Esophagus (tissue), 2 donors: ENCODE measurements around the gene TACC3. TPM values are rescaled to one million over a fixed set of nuclear protein-coding genes. Genes with fewer than 3 reads are reported as not detected.

Source experiments
- H3K27ac ChIP-seq, 2 donors: one replicate each; pipeline ENCODE4 v1.5.1; 2013; ENCODE audit warnings: low read depth in 2 of 2, mild to moderate bottlenecking in 2 of 2, inconsistent platforms in 1 of 2, low read length in 1 of 2, moderate library complexity in 1 of 2
- H3K27me3 ChIP-seq, 2 donors: one replicate each; pipeline ENCODE4 v1.6.1; 2013; ENCODE audit warnings: low read length in 2 of 2, control low read depth in 1 of 2, mild to moderate bottlenecking in 1 of 2; ENCODE audit not compliant: insufficient read depth in 2 of 2, control insufficient read depth in 1 of 2
- H3K36me3 ChIP-seq, 2 donors: one replicate each; pipeline ENCODE4 v1.6.1; 2013; ENCODE audit warnings: low read length in 1 of 2; ENCODE audit not compliant: control insufficient read depth in 2 of 2, insufficient read depth in 2 of 2
- H3K4me1 ChIP-seq, 2 donors: one replicate each; pipeline ENCODE4 v1.6.1; 2013; ENCODE audit warnings: low read length in 1 of 2; ENCODE audit not compliant: control insufficient read depth in 2 of 2, insufficient read depth in 2 of 2
- H3K4me3 ChIP-seq, 2 donors: one replicate each; pipeline ENCODE4 v1.5.1; 2013; ENCODE audit warnings: low read length in 2 of 2, mild to moderate bottlenecking in 2 of 2, low read depth in 1 of 2, moderate library complexity in 1 of 2
- H3K9me3 ChIP-seq, 2 donors: one replicate each; pipeline ENCODE4 v1.6.1; 2013; ENCODE audit warnings: mild to moderate bottlenecking in 2 of 2, low read depth in 1 of 2, low read length in 1 of 2, moderate library complexity in 1 of 2; ENCODE audit not compliant: control insufficient read depth in 2 of 2, insufficient read depth in 1 of 2
- WGBS, 2 donors: extraction: QIAGEN DNeasy Blood & Tissue Kit; methylation state at CpG; one replicate each; pipeline ENCODE4 v1.1.7; 2013; 5-methylcytosine and 5-hydroxymethylcytosine counted together
- polyA plus RNA-seq, 2 donors: library from polyadenylated mRNA; stranded (reverse); fragments of 200-250 nt; gene quantifications; one replicate each; pipeline ENCODE4 v1.2.3, GENCODE V29; 2013
- donor health status: healthy with polysubstance abuse.
- donor health status: Bipolar disorder and iron deficiency.

Gene TACC3
- polyA plus RNA-seq, 2 donors = 22.5 to 25.7 TPM

DNA sequence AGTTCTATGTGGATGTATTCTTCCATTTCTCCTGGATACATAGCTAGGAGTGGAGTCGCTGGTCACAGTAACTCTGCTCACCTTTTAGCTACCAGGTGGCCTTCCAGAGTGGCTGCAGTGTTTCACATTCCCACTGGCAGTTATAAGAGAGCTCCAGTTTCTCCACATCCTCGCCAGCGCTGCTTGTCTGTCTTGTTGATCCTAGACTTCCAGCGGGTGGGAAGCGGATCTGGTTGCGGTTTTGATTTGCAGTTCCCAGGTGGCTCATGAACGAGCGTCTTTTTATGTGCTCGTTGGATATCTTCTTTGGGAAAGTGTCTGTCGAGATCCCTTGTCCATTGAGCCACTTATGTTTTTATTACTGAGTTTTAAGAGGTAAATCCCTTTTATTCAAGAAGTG lies 11.6 kb downstream of the TACC3 start:
- no peak overlapping the region for H3K4me3 ChIP-seq
- no peaks in the 10 kb centered on the region for H3K27me3 ChIP-seq
- H3K4me1 ChIP-seq = peaks cover 0 to 9% of the 10 kb centered on the region in 2 donors
- peaks cover 7 to 12% of the 10 kb centered on the region in 2 donors for H3K9me3 ChIP-seq
- peaks cover 9 to 46% of the 10 kb centered on the region in 2 donors for H3K36me3 ChIP-seq
- no peak overlapping the region for H3K27ac ChIP-seq
- 95 to 96% methylated on average over 10 of the region's 10 CpGs for whole genome bisulfite sequencing, 2 donors

DNA sequence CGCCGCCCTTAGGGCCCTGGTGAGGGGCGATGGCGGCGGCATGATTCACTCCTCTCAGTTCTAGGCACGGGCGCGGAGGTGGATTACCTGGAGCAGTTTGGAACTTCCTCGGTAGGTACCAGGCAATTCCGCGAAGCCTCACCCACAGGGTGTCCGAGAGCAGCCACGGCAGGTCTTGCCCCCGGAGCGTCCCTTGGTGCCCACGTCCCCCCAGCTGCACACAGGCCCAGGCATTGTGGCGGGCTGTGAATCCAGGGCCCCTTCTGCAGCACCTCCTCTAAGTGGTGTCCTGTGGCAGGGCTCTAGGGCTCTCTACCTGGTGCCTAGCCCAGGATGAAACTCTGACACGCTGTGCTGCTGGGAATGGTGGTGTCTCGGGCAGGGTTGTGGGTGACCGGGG lies 13.9 kb downstream of the TACC3 start:
- Histone ChIP-seq H3K9me3 (peaks cover 8 to 20% of the 10 kb centered on the region in 2 donors), H3K36me3 (peaks cover 9 to 51% of the 10 kb centered on the region in 2 donors), H3K27me3 (no peaks in the 10 kb centered on the region), H3K4me3 (no peak overlapping the region), H3K27ac (no peak overlapping the region), H3K4me1 (no peaks in the 10 kb centered on the region)
- WGBS, 2 donors = 93 to 95% methylated on average over 20 of the region's 20 CpGs

DNA sequence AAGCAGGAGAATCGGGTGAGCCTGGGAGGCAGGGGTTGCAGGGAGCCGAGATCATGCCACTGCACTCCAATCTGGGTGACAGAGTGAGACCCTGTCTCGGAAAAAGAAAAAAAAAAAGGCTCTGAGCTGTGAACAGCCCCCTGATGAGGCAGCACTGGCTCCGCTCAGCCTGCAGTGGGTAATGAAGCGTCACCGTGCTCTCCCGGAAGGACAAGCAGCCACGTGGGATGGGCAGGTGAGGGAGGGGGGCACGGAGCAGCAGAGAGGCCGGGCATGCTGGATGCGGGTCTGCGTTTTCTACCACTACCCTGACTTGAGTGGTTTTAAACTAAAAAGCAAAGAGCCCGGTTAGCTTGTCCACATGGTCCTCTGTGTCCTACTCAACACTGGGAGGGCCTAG lies 15.5 kb downstream of the TACC3 start:
- peaks cover 6 to 57% of the 10 kb centered on the region in 2 donors for H3K36me3 ChIP-seq
- peaks cover 8 to 20% of the 10 kb centered on the region in 2 donors for H3K9me3 ChIP-seq
- H3K27me3 ChIP-seq = no peaks in the 10 kb centered on the region
- H3K4me3 ChIP-seq = no peak overlapping the region
- WGBS, 2 donors = 95 to 96% methylated on average over 13 of the region's 13 CpGs
- no peaks in the 10 kb centered on the region for H3K4me1 ChIP-seq
- H3K27ac ChIP-seq = no peak overlapping the region

DNA sequence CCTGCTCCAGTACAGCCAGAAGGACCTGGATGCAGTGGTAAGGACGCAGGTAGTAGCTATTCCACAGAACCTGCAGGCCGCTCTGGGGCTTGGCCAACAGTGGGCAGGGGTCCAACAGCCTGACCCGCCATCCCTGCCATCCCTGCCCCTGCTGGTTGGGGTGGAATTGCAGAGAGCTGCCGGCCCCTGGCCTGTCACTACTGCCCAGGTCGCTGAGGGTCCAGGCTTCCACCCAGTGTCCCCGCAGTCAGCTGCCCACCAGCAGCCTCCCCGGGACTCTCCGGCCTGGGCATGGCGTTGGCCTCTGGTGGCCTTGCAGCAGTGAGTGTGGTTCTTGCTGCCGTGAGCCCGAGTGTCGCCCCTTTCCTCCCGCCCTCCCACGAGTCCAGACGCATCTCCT lies 16.3 kb downstream of the TACC3 start:
- peaks cover 8 to 20% of the 10 kb centered on the region in 2 donors for H3K9me3 ChIP-seq
- no peak overlapping the region for H3K4me3 ChIP-seq
- no peak overlapping the region for H3K27ac ChIP-seq
- no peaks in the 10 kb centered on the region for H3K27me3 ChIP-seq
- H3K4me1 ChIP-seq = no peaks in the 10 kb centered on the region
- 97 to 99% methylated on average over 15 of the region's 15 CpGs for WGBS, 2 donors
- peaks cover 6 to 54% of the 10 kb centered on the region in 2 donors for H3K36me3 ChIP-seq

- Histone ChIP-seq H3K4me3 (no peak overlapping the region), H3K27ac (no peak overlapping the region), H3K9me3 (peaks cover 8 to 20% of the 10 kb centered on the region in 2 donors), H3K27me3 (no peaks in the 10 kb centered on the region), H3K36me3 (peaks cover 6 to 52% of the 10 kb centered on the region in 2 donors), H3K4me1 (no peaks in the 10 kb centered on the region)
- WGBS, 2 donors = 96 to 98% methylated on average over 4 of the region's 4 CpGs
Measured at GRCh38 chr4:1738410-1738809, 17.1 kb downstream of the TACC3 start.

DNA sequence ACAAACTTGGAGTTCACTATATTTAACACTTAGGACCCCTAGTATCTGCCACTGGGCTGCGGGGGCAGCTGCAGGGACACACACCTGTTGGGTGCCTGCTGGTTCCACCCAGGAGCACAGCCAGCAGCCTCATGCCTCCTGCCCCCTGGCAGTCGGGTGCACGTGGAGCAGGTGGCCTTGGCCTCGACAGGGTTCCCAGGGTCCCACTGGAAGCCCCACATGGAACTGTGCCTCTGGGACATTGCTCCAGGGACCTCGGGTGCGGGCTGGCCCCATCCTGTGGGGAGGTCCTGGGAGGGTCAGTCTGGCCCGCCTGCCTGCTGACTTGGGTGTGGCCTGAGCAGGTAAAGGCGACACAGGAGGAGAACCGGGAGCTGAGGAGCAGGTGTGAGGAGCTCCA lies 18.0 kb downstream of the TACC3 start:
- Histone ChIP-seq H3K27ac (no peak overlapping the region), H3K4me1 (peaks cover 0 to 1% of the 10 kb centered on the region in 2 donors), H3K9me3 (peaks cover 8 to 20% of the 10 kb centered on the region in 2 donors), H3K27me3 (no peaks in the 10 kb centered on the region), H3K4me3 (no peak overlapping the region), H3K36me3 (peaks cover 6 to 56% of the 10 kb centered on the region in 2 donors)
- WGBS, 2 donors = 96 to 98% methylated on average over 9 of the region's 9 CpGs

DNA sequence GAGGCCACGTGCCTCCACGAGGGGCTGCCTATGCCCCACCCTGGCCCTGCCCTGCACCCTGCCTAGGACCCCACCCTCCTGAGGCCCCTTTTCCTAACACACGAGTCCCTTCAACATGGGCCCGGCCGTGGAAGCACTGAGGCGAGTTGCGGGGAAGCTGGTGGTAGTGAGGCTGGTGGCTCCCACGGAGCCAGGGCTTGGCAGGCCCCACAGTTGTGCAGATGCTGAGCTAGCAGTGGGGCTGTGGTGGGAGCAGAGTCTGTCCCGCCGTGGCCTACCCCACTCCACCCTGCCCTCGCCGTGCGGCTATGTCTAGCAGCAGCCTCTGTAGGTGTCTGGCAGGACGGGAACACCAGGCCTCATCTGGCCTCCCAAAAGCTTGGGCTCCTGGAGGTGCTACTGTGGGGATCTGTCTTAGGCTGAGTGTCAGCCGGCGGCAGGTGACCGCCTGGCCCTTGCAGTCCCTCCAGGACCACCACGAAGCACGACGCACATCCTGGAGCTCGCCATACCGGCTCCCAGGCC lies 18.8 kb downstream of the TACC3 start:
- no peak overlapping the region for H3K4me3 ChIP-seq
- no peaks in the 10 kb centered on the region for H3K27me3 ChIP-seq
- peaks cover 3 to 55% of the 10 kb centered on the region in 2 donors for H3K36me3 ChIP-seq
- 96 to 97% methylated on average over 22 of the region's 22 CpGs for WGBS, 2 donors
- H3K4me1 ChIP-seq = peaks cover 0 to 4% of the 10 kb centered on the region in 2 donors
- H3K27ac ChIP-seq = no peak overlapping the region
- peaks cover 8 to 20% of the 10 kb centered on the region in 2 donors for H3K9me3 ChIP-seq

DNA sequence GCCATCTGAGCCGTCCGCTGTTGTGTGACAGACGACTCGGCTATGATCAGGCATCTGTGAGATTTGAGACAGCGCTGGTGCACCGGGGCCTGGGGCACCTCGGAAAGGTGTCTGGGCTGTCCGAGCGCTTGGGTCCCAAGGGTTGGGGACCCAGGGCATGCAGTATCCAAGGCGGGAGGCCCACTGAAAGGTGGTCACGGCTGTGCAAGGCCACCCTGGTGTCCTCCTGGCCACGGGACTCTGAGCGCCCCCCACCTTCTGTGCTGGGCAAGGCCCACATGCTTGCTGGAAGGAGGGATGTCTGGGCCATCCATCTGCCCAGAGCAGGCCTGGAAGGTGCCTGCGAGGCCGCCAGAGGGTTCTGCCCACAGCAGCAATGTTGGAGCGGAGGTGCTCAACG lies 19.9 kb downstream of the TACC3 start:
- H3K4me1 ChIP-seq = peaks cover 0 to 4% of the 10 kb centered on the region in 2 donors
- H3K27me3 ChIP-seq = no peaks in the 10 kb centered on the region
- peaks cover 3 to 46% of the 10 kb centered on the region in 2 donors for H3K36me3 ChIP-seq
- peaks cover 8 to 20% of the 10 kb centered on the region in 2 donors for H3K9me3 ChIP-seq
- 91 to 93% methylated on average over 17 of the region's 17 CpGs for WGBS, 2 donors
- H3K4me3 ChIP-seq = no peak overlapping the region
- H3K27ac ChIP-seq = no peak overlapping the region

DNA sequence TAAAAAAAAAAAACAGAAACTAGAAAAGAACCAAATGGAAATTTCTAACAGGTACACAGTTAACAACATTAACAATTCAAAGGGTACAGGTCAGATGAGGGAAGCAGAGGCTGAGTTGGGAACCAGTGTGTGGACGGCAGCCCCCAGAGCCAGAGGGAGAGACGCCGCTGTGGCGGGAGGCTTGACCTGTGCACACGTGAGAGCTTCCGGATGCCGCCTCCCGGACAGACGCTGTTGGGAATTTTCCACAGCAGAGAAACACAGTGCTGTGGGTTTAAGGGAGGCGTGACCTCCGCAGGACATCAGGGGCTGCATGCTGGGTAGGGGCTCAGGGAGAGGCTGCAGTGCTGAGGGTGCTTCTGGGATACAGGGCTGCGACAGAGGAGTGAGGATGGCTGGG lies 22.2 kb downstream of the TACC3 start:
- H3K36me3 ChIP-seq = peaks cover 0 to 31% of the 10 kb centered on the region in 2 donors

GRCh38 chr4:1743975-1744374 lies 22.7 kb downstream of the TACC3 start:
- no peaks in the 10 kb centered on the region for H3K9me3 ChIP-seq
- no peaks in the 10 kb centered on the region for H3K27me3 ChIP-seq
- WGBS, 2 donors = 90 to 92% methylated on average over 6 of the region's 6 CpGs
- peaks cover 0 to 31% of the 10 kb centered on the region in 2 donors for H3K36me3 ChIP-seq
- H3K4me1 ChIP-seq = peaks cover 0 to 7% of the 10 kb centered on the region in 2 donors
- H3K4me3 ChIP-seq = no peak overlapping the region
- no peak overlapping the region for H3K27ac ChIP-seq

More for the DNA sequence above, 22.2 kb downstream of the TACC3 start:
- H3K27ac ChIP-seq = no peak overlapping the region
- H3K4me3 ChIP-seq = no peak overlapping the region
- WGBS, 2 donors = 79 to 94% methylated on average over 12 of the region's 12 CpGs
- H3K4me1 ChIP-seq = peaks cover 0 to 5% of the 10 kb centered on the region in 2 donors
- H3K9me3 ChIP-seq = peaks cover 0 to 2% of the 10 kb centered on the region in 2 donors
- H3K27me3 ChIP-seq = no peaks in the 10 kb centered on the region
